ENCODE data around the gene GREB1. TPM values are rescaled to one million over a fixed set of nuclear protein-coding genes. Genes with fewer than 3 reads are reported as not detected.

Gene GREB1
- total RNA-seq, 1 experiment from 2014 or later = 0.37 TPM

DNA sequence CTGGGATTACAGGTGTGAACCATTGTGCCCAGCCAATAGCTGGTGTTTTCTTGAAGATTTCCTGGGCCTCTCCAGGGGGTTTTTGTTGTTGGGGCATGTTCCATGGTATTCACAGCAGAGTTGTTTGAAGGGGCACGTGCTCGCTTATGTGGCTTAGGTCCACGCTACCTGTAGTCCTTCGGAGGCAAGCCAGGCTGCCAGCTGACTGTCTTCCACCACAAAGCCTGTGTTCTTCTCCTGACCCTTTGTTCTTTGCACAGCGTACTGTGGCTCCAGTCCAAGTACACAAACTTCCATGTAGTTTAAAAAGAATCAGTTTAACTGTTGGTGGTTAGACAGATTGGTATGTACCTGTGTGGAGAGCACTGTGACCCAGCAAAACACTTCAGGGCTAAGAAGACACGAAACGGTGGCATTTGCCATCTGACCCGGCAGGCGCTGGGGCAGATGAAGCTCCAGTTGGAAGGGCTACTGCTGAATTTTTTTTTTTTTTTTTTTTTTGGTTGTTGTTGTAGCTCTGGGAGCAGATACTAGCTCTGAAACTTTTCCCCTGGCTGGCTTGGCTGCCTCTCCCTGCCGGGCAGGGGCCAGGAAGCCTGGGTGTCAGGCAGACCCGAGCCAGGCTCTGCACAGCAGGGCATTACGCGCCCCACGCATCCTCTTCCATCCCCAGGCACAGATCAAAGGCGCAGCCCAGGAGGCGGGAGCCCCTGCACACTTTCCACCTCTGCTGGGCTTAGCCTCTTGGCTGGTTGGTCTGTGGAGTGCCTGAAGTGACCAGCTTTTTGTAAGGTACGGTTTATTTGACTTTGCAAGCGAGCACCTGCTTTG, 5.7 kb downstream of the GREB1 start:
- no peaks in the 10 kb centered on the region for H3K9me2 ChIP-seq (ENCODE audit: insufficient read depth)
- H3K4me1 ChIP-seq (replicated peaks; ENCODE audit: insufficient read depth) = peaks cover 2% of the 10 kb centered on the region
- H3K36me3 ChIP-seq (ENCODE audit: low read depth) = no peaks in the 10 kb centered on the region
- no peak overlapping the region for H3K4me2 ChIP-seq
- no TSS peak for BruUV-seq (replicated peaks)
- H3F3A ChIP-seq (ENCODE audit: insufficient read depth, low read depth) = no peaks in the 10 kb centered on the region
- H3K4me3 ChIP-seq = no peak overlapping the region
- ChIA-PET POLR2A (ENCODE audit: unreplicated experiment) (interaction anchor here (0.6 kb wide), 1 partner anchor 8 kb away, joined by 3 read pairs; no protein-coding TSS in a partner anchor), CTCF (no interaction called here)
- H3K79me2 ChIP-seq (ENCODE audit: low read depth) = no peaks in the 10 kb centered on the region
- intact Hi-C loops (cut with micrococcal nuclease; ENCODE audit: unreplicated experiment) = no loop called here
- H3K27ac ChIP-seq = no peak overlapping the region
- peaks cover 86% of the 10 kb centered on the region for H3K27me3 ChIP-seq (ENCODE audit: insufficient read depth, low read depth)
- no peaks in the 10 kb centered on the region for H3K9me3 ChIP-seq (ENCODE audit: insufficient read depth, low read depth)
- no peak for DNase-seq
- no peak for TF ChIP-seq EZH2 (IDR thresholded peaks at IDR 0.05; ENCODE audit: low read depth)
- TF ChIP-seq, protein P1, sequence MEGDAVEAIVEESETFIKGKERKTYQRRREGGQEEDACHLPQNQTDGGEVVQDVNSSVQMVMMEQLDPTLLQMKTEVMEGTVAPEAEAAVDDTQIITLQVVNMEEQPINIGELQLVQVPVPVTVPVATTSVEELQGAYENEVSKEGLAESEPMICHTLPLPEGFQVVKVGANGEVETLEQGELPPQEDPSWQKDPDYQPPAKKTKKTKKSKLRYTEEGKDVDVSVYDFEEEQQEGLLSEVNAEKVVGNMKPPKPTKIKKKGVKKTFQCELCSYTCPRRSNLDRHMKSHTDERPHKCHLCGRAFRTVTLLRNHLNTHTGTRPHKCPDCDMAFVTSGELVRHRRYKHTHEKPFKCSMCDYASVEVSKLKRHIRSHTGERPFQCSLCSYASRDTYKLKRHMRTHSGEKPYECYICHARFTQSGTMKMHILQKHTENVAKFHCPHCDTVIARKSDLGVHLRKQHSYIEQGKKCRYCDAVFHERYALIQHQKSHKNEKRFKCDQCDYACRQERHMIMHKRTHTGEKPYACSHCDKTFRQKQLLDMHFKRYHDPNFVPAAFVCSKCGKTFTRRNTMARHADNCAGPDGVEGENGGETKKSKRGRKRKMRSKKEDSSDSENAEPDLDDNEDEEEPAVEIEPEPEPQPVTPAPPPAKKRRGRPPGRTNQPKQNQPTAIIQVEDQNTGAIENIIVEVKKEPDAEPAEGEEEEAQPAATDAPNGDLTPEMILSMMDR (conservative IDR thresholded peaks at IDR 0.05) = no peak
- H4K20me1 ChIP-seq (ENCODE audit: insufficient read depth) = no peaks in the 10 kb centered on the region
- no peak overlapping the region for H2AFZ ChIP-seq

GRCh38 chr2:11540148-11540995, 6.5 kb downstream of the GREB1 start:
- Histone ChIP-seq H3K27me3 (ENCODE audit: insufficient read depth, low read depth) (peaks cover 89% of the 10 kb centered on the region), H3K4me2 (no peak overlapping the region), H3K36me3 (ENCODE audit: low read depth) (no peaks in the 10 kb centered on the region), H3K79me2 (ENCODE audit: low read depth) (no peaks in the 10 kb centered on the region), H3K4me1 (replicated peaks; ENCODE audit: insufficient read depth) (no peaks in the 10 kb centered on the region), H3K27ac (no peak overlapping the region), H3K9me3 (ENCODE audit: insufficient read depth, low read depth) (no peaks in the 10 kb centered on the region), H4K20me1 (ENCODE audit: insufficient read depth) (no peaks in the 10 kb centered on the region), H3F3A (ENCODE audit: insufficient read depth, low read depth) (no peaks in the 10 kb centered on the region), H3K4me3 (no peak overlapping the region), H2AFZ (no peak overlapping the region), H3K9me2 (ENCODE audit: insufficient read depth) (no peaks in the 10 kb centered on the region)
- no TSS peak for BruUV-seq (replicated peaks)
- DNase-seq = no peak
- POLR2A ChIA-PET (ENCODE audit: unreplicated experiment) = no interaction called here
- intact Hi-C loops (cut with micrococcal nuclease; ENCODE audit: unreplicated experiment) = no loop called here
- TF ChIP-seq, protein P1 (conservative IDR thresholded peaks at IDR 0.05) = no peak
- no peak for TF ChIP-seq EZH2 (IDR thresholded peaks at IDR 0.05; ENCODE audit: low read depth)
- CTCF ChIA-PET = no interaction called here

- H4K20me1 ChIP-seq (ENCODE audit: insufficient read depth) = no peaks in the 10 kb centered on the region
Observed at GRCh38 chr2:11540996-11541692, 7.3 kb downstream of the GREB1 start.

More at GRCh38 chr2:11540996-11541692, 7.3 kb downstream of the GREB1 start:
- no peak for TF ChIP-seq EZH2 (IDR thresholded peaks at IDR 0.05; ENCODE audit: low read depth)
- TF ChIP-seq, protein P1 (conservative IDR thresholded peaks at IDR 0.05) = no peak
- Histone ChIP-seq H3K36me3 (ENCODE audit: low read depth) (no peaks in the 10 kb centered on the region), H3K27ac (no peak overlapping the region), H3K4me3 (no peak overlapping the region), H3K4me2 (no peak overlapping the region), H3K4me1 (replicated peaks; ENCODE audit: insufficient read depth) (no peaks in the 10 kb centered on the region), H3K9me2 (ENCODE audit: insufficient read depth) (no peaks in the 10 kb centered on the region), H3K27me3 (ENCODE audit: insufficient read depth, low read depth) (peaks cover 87% of the 10 kb centered on the region), H3F3A (ENCODE audit: insufficient read depth, low read depth) (no peaks in the 10 kb centered on the region), H3K79me2 (ENCODE audit: low read depth) (no peaks in the 10 kb centered on the region), H2AFZ (no peak overlapping the region), H3K9me3 (ENCODE audit: insufficient read depth, low read depth) (no peaks in the 10 kb centered on the region)
- intact Hi-C loops (cut with micrococcal nuclease; ENCODE audit: unreplicated experiment) = no loop called here
- no peak for DNase-seq
- ChIA-PET CTCF (no interaction called here), POLR2A (ENCODE audit: unreplicated experiment) (no interaction called here)
- BruUV-seq (replicated peaks) = no TSS peak
